ENCODE data around the gene DDX41. TPM values are rescaled to one million over a fixed set of nuclear protein-coding genes. Genes with fewer than 3 reads are reported as not detected.

DDX41 gene
- total and polyA plus RNA-seq, 2 of the 13 experiments (the other 11 are each of a cell fraction or from before 2014, with no cell fraction given), result 62.8 to 105 TPM

- TF ChIP-seq MYC (CRISPR knock-in tag; IDR thresholded peaks at IDR 0.05; ENCODE audit: borderline replicate concordance) (no peak), MNT (IDR thresholded peaks at IDR 0.05) (no peak)
These were observed 33.7 kb downstream of the DDX41 start (continued) for GRCh38 chr5:177483042-177483441.

GRCh38 chr5:177482359-177482795, 34.4 kb downstream of the DDX41 start:
- CTCF ChIA-PET (ENCODE audit: low intra/inter-chr PET ratio, low total read pairs), result no interaction called here
- H3K36me3 ChIP-seq (replicated peaks in 1 of 2; ENCODE audit: control insufficient read depth in 1 of 2, insufficient read depth in 2 of 2, low read length in 2 of 2), result peaks cover 3% of the 10 kb centered on the region in 2 experiments; a peak in 4 of 5 replicates

More at GRCh38 chr5:177482359-177482795, 34.4 kb downstream of the DDX41 start:
- no peak for ATAC-seq
- no peak overlapping the region for H3K27ac ChIP-seq (ENCODE audit: extremely low read length, insufficient read depth, low read length)
- H3K9me3 ChIP-seq (ENCODE audit: low read length), result no peaks in the 10 kb centered on the region
- in situ Hi-C loops (cut with HindIII; ENCODE audit: extremely low pct_ligation_motif_present, low pct_unique_long_range_greater_than_20kb) (no loop called here), intact Hi-C loops (cut with micrococcal nuclease; ENCODE audit: unreplicated experiment) (no loop called here)
- POLR2A ChIA-PET, result no interaction called here
- no peaks in the 10 kb centered on the region for H4K20me1 ChIP-seq (ENCODE audit: insufficient read depth, low read length)
- no peaks in the 10 kb centered on the region for H3K27me3 ChIP-seq (ENCODE audit: control insufficient read depth in 1 of 2, insufficient read depth in 2 of 2, low read length in 2 of 2)
- no peak overlapping the region for H3K9ac ChIP-seq (ENCODE audit: insufficient read depth, low read depth, low read length)
- BruUV-seq (replicated peaks), result no TSS peak
- WGBS (ENCODE audit: low lambda C conversion rate), result 90% methylated on average over 10 of the region's 10 CpGs
- H2AFZ ChIP-seq (ENCODE audit: low read length), result no peak overlapping the region
- H3K4me1 ChIP-seq (ENCODE audit: insufficient read depth, low read length), result peaks cover 21% of the 10 kb centered on the region
- DNase-seq (ENCODE audit: low spot score), result no peak
- H3K79me2 ChIP-seq (ENCODE audit: insufficient read depth, low read length), result no peaks in the 10 kb centered on the region
- no peak overlapping the region for H3K4me3 ChIP-seq (replicated peaks in 1 of 3; ENCODE audit: insufficient read depth in 1 of 3, low read depth in 2 of 3, low read length in 3 of 3)
- TF ChIP-seq ZNF510 (CRISPR knock-in tag; IDR thresholded peaks at IDR 0.05; ENCODE audit: low read depth) (no peak), ZNF326 (CRISPR knock-in tag; IDR thresholded peaks at IDR 0.05; ENCODE audit: borderline replicate concordance) (no peak), ZNF639 (CRISPR knock-in tag; conservative IDR thresholded peaks at IDR 0.05) (no peak), ZNF576 (CRISPR knock-in tag; IDR thresholded peaks at IDR 0.05) (no peak), HINFP (CRISPR knock-in tag; IDR thresholded peaks at IDR 0.05; ENCODE audit: low read depth) (no peak), ZNF225 (CRISPR knock-in tag; IDR thresholded peaks at IDR 0.05) (no peak), ATF3 (CRISPR knock-in tag; IDR thresholded peaks at IDR 0.05) (no peak), ZNF660 (CRISPR knock-in tag; IDR thresholded peaks at IDR 0.05; ENCODE audit: borderline replicate concordance, low read depth) (no peak), ELK4 (CRISPR knock-in tag; IDR thresholded peaks at IDR 0.05; ENCODE audit: borderline replicate concordance) (no peak), ZNF232 (CRISPR knock-in tag; IDR thresholded peaks at IDR 0.05; ENCODE audit: borderline replicate concordance) (no peak), ZNF430 (CRISPR knock-in tag; IDR thresholded peaks at IDR 0.05) (no peak), JDP2 (CRISPR knock-in tag; IDR thresholded peaks at IDR 0.05; ENCODE audit: borderline replicate concordance) (no peak), ZNF761 (CRISPR knock-in tag; conservative IDR thresholded peaks at IDR 0.05) (no peak)
- no peak for FAIRE-seq
- no peak overlapping the region for H3K4me2 ChIP-seq (ENCODE audit: low read depth, low read length)

Data from HepG2 (cell line).